NCI-H2196 treated with DMSO at 0.1 percent for 48 hours (cell line): ENCODE results near the gene MID1.

Experiments
- DNase-seq: peaks from one replicate; lab custom pipeline; 2025; ENCODE audit not compliant: unreplicated experiment; lab: John Stamatoyannopoulos, UW

The MID1 gene

DNA sequence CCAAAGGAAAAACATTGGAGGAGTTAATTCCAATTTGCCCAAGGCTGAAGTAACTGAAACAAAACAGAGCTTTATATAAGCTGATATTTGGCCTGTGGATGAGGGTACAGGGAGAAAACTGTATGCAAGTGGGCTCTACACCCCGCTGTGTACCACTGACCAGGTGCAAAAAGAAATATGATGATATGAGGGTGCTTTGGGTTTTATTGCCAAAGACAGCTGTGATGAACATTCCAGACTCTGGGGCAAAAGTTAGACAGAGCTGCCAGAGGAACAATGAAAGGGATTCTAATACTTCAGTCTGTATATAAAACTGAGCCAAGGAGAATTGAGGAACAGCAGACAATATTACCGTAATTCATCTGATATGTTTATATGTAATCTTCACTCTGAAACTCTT, 117.4 kb downstream of the MID1 start:
- no peak for DNase-seq

DNA sequence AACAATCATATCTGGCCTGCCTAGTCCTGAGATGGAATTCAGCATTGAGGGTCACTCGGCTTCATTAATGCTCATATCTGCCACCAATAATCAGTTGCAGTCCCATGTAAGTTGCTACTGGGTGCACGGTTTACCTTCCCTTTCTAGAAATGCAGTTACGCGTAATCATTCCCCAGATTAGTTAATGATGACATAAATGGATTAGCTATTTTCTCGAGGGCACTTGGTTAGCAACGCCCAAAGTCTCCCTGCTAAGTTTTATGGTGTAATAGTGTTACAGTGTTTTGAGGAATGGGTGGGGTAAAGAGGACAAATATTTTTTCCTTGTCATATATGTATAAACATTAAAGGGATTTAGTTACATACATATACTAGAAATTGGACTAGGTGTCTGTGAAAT, 118.8 kb downstream of the MID1 start:
- no peak for DNase-seq

DNA sequence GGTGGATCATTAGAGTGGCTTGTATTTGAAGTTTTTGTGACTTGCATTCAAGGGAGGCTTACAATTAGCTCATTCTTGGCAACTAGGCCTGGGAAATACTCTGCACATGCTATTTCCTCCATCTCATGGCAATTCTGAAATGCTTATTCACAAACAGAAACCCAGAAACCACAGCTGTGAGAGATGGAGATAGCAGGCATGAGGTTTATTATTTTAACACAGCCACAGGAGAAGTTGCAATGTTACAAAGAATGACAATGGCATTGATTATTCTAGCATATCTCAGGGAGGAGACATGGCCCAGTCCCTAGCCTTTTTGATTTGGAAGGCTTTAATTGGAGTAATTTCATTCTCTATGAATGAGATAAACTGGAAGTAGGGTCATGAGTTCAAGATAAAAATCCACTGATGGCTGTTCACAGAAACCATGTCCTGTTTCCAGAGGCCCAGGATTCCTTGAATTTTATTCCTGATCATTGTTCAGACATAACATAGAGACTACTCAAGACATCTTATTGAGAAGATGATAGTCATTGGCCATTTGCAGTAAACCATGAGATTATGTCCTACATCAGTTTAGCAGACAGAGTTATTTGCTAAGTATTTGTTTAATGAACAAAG, 123.9 kb downstream of the MID1 start:
- DNase-seq = no peak

DNA sequence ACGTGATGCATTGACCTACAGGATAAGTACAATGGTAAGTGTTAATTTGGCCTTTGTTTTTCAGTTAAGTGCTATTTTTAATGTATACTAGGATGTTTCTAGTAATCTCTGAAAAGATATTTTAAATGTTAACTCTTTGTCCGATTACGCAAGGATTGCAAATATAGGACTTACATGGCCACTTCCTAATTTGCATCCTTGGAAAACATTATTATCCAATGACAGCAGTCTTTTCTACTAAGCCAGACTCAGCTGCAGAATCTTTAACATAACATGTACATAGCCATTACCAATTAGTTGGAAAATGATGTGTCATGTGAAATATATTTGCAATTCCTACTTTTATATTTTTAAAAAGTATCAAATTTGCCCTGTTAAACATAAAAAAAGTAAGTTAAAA, 124.7 kb downstream of the MID1 start:
- no peak for DNase-seq

DNA sequence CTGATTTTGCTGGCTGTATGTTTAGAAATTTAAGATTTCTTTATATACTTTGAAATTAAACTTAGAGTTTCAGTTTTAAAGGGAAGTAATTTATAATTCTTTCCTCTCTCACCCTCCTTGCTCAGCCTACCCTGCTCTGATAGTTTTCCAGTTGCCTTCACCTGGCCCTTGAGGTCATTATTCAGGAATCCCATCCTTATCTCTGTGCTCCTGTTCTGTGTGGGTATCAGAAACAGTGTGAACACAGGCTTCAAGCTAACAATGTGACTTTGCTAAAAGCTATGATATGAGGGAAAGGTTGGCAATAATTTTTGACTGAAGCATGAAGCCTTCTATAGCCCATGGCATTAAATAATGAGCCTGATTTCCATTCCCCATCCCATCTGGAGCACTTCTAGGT, 128.1 kb downstream of the MID1 start:
- no peak for DNase-seq

DNA sequence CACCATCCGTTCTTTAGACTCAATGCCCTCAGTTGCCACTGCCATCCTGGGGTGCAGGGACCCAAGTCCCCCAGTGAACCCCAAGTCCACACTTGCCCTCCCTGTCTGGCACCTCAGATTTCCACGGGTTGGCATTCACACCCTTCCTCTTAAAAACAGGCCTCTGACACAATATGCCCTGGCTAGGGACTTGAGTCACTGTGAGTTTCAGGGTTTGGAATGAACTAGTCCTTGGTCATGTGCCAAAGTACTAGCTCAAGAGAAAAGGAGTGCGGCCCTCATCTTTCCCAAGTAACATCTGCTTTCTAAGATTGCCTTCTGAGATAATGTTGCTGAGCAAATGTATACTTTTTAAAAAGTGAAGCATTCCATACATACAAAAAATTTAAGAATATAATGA, 134.0 kb downstream of the MID1 start:
- no peak for DNase-seq

DNA sequence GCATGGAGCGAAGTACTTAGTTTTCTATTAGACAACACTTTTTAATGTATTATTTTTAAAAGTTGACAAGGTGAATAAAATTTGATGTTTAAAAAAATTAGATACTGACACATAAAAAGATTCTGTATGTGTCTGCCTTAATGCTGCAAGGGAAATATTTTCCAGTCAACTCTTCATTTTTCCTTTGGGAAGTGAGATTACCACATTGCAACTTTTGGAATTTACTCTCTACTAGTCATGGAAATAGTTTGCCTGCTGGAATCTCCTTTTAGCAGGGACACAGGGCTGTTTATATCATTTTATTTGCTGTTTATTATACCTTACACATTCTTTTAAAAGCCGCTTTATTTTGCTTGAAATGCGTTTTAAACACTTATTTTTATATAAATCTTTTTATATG, 135.1 kb downstream of the MID1 start:
- no peak for DNase-seq

DNA sequence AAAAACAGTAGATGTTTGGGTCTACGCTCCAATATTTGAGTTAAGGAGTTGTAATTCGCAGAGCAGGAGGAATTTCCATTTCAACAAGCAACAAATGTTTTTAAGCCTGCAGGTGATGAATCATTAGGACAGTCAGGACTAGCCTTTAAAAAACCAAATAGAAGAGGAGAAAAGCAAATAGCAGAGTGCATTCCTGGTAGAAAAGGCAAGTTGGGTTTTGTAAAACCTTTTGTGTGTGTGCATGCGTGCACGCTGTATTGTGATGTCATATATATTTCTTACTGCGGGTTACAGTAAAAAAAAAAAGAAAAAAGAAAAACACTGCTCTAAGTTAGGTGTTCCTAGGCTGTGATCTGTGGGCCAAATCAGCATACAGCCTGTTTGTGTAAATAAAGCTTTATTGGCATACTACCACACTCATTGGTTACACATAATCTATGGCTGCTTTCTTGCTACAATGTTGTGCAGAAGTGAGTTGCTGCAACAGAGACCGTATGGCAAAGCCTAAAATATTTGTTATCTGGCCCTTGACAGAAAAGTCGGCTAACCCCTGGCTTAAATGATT, 135.6 kb downstream of the MID1 start:
- no peak for DNase-seq

DNA sequence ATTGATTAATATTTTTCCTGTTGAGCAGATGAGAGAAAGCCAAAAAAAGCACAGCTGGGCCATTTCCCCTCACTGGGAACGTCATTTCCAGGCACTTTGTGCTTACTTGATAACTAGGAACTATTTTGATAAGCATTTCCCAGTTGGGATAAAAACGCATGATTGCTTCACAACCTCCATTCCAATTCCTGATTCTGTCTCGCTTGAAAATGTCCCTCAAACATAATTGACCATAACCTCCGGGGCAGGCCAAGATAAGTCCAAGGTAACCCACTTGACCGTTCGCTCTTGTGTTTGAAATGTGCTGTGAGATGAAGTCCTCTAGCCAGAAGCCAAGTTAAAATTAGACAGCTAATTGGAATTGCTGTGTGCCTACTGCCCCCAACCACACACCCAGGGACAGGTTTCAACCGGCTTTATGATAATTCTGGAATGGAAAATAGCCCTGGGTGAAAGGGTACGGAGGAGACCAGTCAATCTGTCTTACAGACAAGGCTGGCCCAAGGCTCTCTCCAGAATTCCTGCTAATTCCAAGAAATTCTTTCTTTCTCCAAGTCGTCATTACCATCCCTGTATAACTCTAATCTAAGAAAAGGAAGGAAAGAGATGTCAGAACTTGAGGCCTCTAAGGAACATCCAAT, 137.1 kb downstream of the MID1 start:
- DNase-seq = no peak

DNA sequence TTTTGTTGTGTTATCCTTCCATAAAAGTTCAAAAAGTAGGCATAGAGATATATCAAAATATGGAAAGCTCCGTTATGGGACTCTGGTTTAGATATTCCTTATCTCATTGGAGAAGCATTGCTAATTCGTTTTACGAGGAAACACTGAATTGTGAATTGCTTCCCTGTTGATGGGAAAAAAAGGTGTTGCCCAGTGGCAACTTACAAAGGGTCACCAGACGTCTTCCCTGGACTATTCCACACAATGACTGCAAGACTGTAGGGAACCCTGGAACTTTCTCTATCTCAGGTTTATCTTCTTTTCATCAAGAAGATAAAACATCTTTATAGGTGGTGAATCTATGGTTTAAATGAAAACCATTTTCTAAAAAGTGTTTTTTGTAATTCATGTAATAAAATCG, 137.7 kb downstream of the MID1 start:
- no peak for DNase-seq

DNA sequence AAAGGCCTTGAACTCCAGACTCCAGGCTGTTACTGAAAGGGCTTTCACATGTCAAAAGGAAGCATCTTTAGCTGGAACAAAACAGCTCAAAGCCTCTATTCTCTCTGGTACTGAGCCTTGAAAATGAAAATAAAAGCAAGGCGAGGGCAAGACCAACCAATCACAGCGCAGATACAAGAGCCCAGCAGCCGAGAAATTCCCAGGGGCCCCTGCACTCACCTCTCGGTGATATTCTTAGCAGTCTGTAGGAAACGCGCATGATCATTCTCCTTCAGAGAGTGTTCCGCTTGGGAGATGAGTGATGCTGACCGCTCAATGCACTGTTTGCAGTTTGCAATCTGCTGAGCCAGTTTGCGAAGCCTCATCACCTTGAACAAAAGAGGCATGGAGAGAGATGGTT, 138.1 kb downstream of the MID1 start:
- no peak for DNase-seq

DNA sequence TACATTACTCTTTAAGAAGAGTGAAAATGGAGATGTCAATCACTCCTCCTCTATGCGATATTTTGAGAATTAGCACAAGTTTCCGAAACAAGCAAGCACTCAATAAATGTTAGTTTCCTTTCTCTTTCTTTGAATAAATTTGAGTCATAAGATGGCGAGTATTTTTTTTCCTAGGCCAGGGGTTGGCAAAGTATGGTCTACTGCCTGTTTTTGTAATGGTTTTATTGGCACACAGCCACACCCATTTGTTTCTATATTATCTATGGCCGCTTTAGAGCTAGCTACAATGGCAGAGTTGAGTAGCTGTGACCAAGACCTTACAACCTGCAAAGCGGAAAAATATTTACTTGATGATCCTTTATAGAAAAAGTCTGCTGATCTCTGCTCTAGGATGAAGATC, 139.5 kb downstream of the MID1 start:
- no peak for DNase-seq

DNA sequence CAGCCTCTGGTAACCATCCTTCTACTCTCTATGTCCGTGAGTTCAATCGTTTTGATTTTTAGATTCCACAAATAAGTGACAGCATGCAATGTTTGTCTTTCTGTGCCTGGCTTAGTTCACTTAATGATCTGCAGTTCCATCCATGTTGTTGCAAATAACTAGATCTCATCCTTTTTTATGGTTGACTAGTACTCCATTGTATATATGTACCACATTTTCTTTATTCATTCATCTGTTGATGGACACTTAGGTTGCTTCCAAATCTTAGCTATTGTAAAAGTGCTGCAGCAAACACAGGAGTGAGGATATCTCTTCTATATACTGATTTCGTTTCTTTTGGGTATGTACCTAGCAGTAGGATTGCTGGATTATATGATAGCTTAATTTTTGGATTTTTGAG, 140.9 kb downstream of the MID1 start:
- no peak for DNase-seq

DNA sequence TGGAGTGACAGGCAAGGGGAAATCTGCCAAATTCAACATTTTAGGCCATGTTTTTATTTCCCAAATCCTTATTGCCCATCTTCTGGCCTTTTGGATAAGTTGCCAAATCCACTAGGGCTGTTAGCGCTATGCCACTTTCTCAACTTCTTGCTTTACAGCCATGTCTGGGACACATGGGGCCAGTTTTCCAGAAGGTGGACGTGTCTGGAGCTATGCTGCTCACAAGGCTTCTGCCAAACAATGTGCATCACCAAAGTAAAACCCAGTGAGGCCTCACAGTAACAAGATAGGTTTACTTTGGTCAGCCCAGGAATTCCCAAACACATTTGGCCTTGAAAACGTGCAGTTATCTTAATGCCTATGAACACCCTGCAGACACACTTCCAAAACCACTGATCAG, 142.9 kb downstream of the MID1 start:
- DNase-seq = no peak

DNA sequence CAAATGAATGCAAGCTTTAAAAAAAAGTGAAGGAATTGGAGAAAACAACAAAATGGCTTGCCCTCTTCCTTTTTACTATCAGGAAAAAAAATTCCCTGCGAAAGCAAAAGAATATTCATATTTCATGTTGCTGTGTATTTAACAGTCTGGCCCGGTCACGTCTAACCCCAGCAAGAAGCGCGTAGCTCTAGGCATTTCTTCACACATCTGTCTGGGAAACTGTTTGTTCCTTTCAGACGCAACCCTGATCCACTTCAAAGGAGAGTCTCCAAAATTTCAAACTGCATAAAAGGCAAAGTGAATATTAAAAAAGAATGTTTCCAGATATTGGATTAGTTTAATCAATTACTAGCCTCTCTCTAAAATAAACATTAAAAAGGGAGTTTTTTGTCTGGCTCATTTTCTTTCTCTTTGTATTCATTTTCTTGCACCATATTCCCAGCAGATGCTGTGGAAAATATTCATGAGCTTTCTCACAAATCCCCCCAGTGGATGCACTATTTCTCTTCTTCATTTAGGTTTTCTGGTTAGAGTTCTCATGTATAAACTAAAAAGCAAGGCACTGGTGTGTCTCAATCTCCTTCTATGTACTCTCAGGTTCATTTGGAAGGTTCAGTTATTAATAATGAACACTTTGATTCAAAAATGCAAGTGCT, 145.3 kb downstream of the MID1 start:
- no peak for DNase-seq

DNA sequence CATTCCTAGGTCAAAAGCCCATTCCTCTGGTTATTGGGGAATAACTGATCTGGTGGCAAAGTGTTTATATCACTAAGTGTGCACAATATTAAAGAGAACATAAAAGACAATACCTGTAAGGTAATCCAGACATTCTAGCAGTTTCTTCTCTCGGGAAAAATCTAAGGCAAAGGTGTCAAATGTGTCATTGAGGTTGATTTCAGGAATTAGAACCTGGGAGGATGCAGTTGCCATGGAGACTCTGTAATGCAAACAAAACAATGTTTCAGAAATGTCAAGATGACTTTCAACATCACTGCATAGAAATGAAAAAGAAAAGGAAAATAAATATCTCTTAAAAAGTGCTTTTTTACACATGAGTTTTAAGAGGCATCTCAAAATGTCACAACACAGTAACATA, 145.9 kb downstream of the MID1 start:
- no peak for DNase-seq

DNA sequence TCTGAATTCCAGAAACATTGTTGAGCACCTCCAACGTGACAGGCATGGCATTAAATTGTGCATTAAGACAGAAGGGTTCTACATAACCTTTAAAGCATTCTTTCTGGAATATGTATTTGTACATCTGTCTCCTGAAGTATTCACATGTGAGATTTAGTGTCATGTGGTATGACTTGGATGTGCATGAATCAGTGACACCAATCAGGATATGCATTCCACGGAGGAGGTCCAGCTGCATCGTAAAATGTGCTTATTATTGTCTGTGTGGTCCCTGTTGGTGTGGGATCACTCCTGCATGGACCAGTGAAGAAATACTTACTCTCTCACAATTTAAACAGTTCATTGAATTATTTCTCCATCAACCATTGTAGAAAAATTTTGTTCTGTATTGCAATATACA, 149.0 kb downstream of the MID1 start:
- DNase-seq = no peak

DNA sequence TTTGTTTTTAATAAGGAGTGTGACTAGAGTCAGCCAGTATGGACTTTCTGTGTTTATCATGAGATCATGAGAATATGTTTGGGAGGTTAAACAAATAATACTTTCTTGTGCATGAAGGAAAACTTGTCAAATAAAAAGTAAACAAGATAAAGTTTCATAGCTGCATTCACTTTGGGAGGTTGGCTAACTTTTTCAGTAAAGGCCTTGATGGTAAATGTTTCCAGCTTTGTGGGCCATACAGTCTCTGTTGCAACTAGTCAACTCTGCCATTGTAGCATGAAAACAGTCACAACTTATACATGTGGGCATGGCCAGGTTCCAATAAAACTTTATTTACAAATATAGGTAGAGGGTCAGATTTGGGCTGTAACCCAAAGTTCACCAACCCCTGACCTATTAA, 150.4 kb downstream of the MID1 start:
- no peak for DNase-seq

DNA sequence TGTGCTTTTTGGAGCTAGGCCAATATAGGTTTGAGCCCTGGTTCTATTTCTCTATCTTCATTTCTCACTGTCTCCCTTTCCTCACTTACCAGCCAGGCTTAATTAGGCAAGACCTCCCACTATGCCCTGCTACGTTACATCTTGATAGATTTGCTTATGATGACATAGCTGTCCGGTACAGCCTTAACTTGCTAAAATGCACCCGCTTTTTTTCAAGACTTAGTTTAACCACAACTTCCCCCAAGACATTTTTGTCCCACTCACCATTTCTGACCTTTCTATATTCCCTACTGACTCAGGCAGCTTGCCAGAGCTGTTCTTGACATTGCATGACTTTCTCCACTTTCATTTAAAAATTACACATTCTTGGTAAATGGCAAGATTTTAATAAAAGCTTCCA, 152.6 kb downstream of the MID1 start:
- DNase-seq = no peak

DNA sequence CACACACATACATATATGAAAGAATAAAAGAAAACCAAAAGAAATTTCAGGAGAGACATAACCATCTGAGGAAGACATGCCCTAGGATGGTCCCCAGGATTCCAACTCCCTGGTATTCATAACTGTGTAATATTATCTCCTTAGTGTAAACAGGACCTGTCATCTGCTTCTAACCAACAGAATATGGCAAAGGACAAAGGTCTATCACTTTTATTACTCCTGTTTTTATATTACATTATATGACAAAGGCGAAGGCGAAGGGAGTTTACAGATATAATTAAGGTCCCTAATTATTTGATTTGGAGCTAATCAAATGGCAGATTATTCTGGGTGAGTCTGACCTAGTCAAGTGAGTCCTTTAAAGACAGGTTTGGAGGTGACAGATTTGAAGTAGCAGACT, 155.1 kb downstream of the MID1 start:
- DNase-seq = no peak

DNA sequence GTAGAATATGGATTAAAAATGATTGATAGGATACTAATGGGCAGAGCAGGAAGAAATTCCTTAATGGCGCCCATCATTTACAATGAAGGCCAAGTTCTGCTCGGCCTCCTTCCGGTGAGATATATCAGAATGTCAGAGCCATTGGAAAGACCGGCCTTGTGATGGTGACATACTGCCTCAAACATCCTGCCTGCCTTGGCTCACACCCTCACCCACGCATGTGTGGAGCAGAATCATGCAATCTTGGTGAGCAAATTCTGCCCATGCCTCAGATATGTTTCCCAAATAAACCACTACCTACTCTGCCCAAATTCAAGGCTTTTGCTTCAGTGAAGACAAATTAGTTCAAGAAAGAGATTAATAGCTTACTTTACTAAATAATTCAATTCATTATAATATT, 163.3 kb downstream of the MID1 start:
- no peak for DNase-seq

DNA sequence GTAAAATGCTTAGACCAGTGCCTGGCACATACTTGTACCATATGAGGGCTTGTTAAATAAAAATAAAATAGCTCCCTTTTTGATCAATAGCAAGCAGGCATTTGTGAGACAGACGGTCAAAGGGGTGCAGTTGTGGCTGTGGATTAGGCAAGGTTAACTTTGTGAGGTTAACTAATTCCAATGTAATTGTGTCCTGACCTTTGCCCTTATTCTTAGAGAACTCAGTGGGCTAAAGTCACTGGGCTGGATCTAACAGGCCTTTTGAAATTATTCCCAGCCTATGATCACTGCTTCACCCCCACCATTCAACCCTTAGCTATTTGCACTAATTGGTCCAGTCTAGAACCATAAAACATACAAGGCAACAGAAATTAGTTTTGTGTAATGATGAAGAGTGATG, 166.4 kb downstream of the MID1 start:
- no peak for DNase-seq

DNA sequence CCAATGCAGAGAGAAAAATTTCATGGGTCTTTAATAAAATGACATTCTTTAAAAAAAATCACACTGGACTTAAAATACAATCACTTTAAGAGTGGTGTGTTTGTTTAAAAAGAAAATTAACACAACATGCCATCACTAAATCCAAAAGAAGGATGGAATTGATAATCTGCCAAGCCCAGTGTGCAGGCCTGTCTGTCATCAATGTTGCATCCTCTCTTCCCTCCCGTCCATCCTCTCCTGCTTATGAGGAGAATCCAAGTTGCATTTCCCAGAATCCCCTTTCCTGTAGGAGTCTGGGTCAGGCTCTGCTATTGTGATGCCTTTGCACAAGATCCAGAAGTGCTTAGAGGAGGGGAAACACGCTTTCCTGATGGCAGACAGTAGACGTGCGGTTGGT, 169.4 kb downstream of the MID1 start:
- no peak for DNase-seq
